Measurements from ENCODE around the gene HGS. TPM values are rescaled to one million over a fixed set of nuclear protein-coding genes. Genes with fewer than 3 reads are reported as not detected.

HGS gene
- polyA plus RNA-seq, 3 donors, result 95.1 to 111 (median 96.5) TPM

GRCh38 chr17:81702934-81703746, 19.3 kb downstream of the HGS start, which contains the start of gene MRPL12:
Gene MRPL12, plus strand, starts transcription at chr17:81703367. Its CDS starts 135 bp downstream, at chr17:81703502.
- peak; percentile 94 for DNase-seq

DNA sequence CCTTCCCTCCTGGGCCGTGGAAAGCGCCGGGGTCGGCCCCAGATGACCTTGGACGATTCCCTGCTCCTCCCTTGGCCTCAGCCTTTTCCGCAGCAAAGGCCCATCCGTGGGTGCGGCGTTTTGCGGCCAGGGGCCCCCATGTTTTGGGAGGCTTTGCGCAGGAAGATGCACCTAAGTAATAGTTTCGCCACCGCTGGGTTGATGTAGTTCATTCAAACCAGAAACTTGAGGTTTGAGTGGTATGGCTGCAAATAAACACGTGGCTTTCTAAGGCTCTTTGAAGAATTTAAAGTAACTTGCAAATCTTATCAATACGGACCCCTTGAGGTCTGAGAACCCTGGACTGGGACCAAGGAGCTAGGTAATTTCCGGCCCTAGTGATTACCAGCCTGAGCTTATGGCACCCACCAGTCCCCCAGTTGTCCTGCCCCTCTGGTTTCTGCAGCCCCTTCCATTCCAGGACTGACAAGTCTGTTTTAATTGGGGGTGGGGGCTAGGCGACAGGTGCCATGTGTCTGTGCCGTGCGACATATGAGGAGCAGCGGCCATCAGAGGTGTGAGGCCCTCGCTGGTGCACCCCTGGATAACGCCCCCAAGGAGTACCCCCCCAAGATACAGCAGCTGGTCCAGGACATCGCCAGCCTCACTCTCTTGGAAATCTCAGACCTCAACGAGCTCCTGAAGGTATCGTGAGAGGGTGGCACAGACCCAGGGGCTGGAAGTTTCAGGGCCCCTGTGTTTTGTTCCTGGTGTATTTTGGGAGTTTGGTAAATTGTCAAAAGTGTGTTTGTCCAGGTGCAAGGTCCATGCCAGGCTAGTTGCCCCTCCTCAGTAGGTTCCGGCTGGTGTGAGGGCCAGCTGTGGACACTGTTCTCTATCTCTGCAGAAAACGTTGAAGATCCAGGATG, 20.2 kb downstream of the HGS start:
- no peak for DNase-seq

DNA sequence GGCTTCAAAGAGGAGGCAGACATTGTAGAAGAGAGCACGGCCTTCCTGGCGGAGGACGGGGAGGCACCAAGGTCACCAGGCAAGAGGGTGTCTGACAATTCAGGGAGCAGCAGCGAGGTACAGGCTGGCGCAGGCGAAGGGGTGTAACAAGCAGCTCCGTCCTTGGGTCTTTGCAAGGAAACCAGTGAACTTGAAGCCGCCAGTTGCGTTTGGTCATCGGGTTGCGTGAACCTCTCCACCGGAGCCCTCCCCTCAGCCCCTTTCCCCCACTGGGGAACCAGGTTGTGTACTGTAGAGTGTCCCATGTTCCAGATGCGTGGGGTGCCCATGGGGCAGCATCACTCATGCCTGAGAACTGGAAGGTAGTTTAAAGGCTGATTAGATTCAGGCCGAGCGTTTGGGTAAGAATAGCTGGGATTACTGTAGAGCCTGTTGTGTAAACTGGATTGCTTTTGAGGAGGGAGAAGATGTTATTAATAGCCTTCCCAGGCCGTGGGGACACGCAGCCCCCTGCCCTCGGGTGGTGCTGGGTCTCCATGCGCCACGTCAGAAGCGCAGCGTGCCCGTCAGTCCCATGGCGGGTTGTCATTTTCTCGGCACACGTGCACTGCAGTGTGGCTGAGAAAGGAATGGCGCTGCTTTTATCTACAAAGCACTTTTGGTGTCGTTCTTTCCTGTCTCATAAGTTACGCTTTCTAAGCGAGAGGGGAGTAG, 21.9 kb downstream of the HGS start:
- DNase-seq, result no peak

DNA sequence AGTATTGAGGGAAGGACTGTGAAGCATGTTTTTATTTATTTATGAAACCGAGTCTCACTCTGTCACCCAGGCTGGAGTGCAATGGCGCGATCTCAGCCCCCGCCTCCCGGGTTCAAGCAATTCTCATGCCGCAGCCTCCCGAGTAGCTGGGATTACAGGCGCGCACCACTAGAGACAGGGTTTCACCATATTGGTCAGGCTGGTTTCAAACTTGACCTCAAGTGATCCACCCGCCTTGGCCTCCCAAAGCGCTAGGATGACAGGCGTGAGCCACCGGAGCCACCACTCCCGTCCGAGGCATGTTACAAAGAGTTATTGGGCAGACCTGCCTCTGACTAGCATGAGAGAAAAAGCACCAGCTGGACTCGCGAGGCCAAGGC, 22.4 kb downstream of the HGS start:
- no peak for DNase-seq

GRCh38 chr17:81706757-81707624, 23.2 kb downstream of the HGS start:
- DNase-seq, result no peak

- no peak for DNase-seq
These were observed 24.2 kb downstream of the HGS start for GRCh38 chr17:81707725-81708646.

GRCh38 chr17:81708739-81709185, 25.0 kb downstream of the HGS start:
- no peak for DNase-seq

- DNase-seq, result no peak
These were observed 26.9 kb downstream of the HGS start for GRCh38 chr17:81710514-81711308.

GRCh38 chr17:81711814-81712467, 28.1 kb downstream of the HGS start, which contains the start of gene SLC25A10:
Gene SLC25A10, plus strand, starts transcription at chr17:81712284. Its CDS starts 143 bp downstream, at chr17:81712427.
- peak; percentile 75 for DNase-seq

DNA sequence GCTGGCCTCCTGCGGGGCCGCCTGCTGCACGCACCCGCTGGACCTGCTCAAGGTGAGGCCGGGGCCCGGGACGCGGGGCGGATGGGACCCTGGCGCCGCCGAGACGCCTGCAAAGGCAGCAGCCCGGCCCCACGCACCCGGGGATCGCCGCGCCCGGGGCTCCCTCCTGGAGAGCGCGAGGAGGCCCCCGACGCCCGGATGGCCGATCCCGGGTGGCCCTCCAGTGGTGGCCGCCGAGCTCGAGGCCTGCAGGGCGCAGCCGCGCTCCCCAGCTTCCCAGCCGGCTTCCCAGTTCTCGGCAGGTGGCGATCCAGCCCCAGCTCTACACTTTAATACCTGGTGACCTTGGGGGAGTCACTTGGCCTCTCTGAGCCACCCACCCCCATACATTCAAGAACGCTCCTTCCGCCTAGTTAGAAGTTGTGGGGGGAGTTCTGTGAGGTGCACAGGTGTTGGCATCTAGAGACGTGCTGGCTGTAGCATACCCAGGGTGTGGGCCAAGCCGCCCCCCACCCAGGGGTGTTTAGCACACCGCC, 28.7 kb downstream of the HGS start:
- DNase-seq, result no peak

- DNase-seq, result no peak
These were observed 29.3 kb downstream of the HGS start for GRCh38 chr17:81713004-81713555.

- no peak for DNase-seq
These were observed 30.0 kb downstream of the HGS start for GRCh38 chr17:81713556-81714411.

DNA sequence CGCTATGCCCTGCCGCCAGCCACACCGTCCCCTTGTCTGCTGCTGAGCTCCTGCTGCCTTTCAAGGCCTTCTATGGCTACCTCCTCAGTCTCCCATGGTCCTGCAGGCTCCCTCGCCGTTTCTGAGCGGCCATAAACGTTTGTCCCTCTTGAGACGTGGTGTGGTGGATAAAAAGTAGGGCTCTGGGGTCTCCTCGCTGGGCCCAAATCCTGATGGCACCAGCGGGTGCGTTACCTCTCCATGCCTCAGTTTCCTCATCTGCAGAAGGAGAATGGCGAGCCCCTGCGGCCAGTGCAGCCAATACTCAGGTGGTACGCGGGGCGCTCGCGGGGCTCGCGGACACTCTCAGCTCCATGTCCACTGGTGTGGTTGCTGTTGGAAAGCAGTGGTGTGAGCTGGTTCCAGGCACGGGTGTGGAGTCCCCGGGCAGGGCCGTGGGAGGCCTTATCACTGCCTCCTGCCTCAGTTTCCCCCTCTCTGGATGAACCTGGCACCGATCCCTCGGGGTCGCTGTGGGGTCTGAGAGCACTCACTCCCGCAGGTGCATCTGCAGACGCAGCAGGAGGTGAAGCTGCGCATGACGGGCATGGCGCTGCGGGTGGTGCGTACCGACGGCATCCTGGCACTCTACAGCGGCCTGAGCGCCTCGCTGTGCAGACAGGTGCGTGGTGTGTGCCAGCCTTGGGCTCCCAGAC, 30.7 kb downstream of the HGS start:
- DNase-seq, result no peak

GRCh38 chr17:81715107-81715871, 31.5 kb downstream of the HGS start:
- DNase-seq, result no peak

Data from renal pelvis (tissue), 4 donors.